ENCODE results near the gene STAT5A. TPM values are rescaled to one million over a fixed set of nuclear protein-coding genes. Genes with fewer than 3 reads are reported as not detected.

The STAT5A gene
- total RNA-seq, 1 donor from 2014 or later: 105 TPM

DNA sequence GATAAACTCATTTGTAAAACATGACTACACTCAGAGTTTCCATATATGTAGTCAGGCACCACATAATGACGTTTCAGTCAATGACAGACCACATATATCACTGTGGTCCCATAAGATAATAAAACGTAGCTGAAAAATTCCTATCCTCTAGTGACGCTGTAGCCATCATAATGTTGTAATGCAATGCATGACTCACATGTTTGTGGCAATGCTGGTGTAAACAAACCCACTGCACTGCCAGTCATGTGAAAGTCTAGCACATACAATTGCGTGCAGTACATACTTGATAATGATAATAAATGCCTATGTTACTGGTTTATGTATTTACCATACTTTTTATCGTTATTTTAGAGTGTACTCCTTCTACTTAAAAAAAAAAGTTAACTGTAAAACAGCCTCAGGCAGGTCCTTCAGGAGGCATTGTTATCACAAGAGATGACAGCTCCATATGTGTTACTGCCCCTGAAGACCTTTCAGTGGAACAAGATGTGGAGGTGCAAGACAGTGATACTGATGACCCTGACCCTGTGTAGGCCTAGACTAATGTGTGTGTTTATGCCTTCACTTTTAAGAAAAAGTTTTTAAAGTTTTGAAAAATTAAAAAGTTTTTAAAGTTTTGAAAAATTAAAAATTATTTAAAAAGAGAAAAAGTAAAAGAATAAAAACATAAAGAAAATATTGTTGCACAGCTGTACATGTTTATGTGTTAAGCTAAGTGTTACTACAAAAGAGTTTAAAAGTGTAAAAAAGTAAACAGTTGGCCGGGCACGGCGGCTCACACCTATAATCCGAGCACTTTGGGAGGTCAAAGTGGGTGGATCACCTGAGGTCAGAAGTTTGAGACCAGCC is 21.2 kb upstream of the STAT5A start:
- H3K4me1 ChIP-seq: no peaks in the 10 kb centered on the region
- no peak for TF ChIP-seq CTCF (IDR thresholded peaks at IDR 0.05)
- no peak overlapping the region for H3K27ac ChIP-seq
- no peaks in the 10 kb centered on the region for H3K9me3 ChIP-seq
- no peaks in the 10 kb centered on the region for H3K36me3 ChIP-seq
- intact Hi-C loops (cut with DNase I): no loop called here
- no peak for DNase-seq (ENCODE audit: low spot score in 2 of 2)
- H3K27me3 ChIP-seq: no peaks in the 10 kb centered on the region
- H3K4me3 ChIP-seq: no peak overlapping the region

- Histone ChIP-seq H3K4me3 (no peak overlapping the region), H3K27ac (no peak overlapping the region)
- intact Hi-C loops (cut with DNase I): no loop called here
These were observed 20.1 kb upstream of the STAT5A start for GRCh38 chr17:42268236-42268635.

GRCh38 chr17:42270170-42270535 is 18.1 kb upstream of the STAT5A start:
- intact Hi-C loops (cut with DNase I): no loop called here
- Histone ChIP-seq H3K9me3 (no peaks in the 10 kb centered on the region), H3K4me1 (peaks cover 0 to 7% of the 10 kb centered on the region in 2 donors), H3K36me3 (no peaks in the 10 kb centered on the region), H3K4me3 (no peak overlapping the region), H3K27ac (peak overlapping the region in 1 of 2 donors; percentile 21), H3K27me3 (no peaks in the 10 kb centered on the region)
- no peak for TF ChIP-seq CTCF (IDR thresholded peaks at IDR 0.05)
- DNase-seq (ENCODE audit: low spot score in 2 of 2): no peak

More at GRCh38 chr17:42268236-42268635, 20.1 kb upstream of the STAT5A start:
- DNase-seq (ENCODE audit: low spot score in 2 of 2): no peak
- H3K9me3 ChIP-seq: no peaks in the 10 kb centered on the region
- no peaks in the 10 kb centered on the region for H3K27me3 ChIP-seq
- no peaks in the 10 kb centered on the region for H3K36me3 ChIP-seq
- no peak for TF ChIP-seq CTCF (IDR thresholded peaks at IDR 0.05)
- no peaks in the 10 kb centered on the region for H3K4me1 ChIP-seq

- Histone ChIP-seq H3K9me3 (no peaks in the 10 kb centered on the region), H3K27ac (no peak overlapping the region), H3K36me3 (no peaks in the 10 kb centered on the region), H3K4me1 (peaks cover 0 to 8% of the 10 kb centered on the region in 2 donors), H3K4me3 (no peak overlapping the region), H3K27me3 (no peaks in the 10 kb centered on the region)
- intact Hi-C loops (cut with DNase I): no loop called here
- no peak for DNase-seq (ENCODE audit: low spot score in 2 of 2)
- no peak for TF ChIP-seq CTCF (IDR thresholded peaks at IDR 0.05)
These were observed 17.7 kb upstream of the STAT5A start for GRCh38 chr17:42270596-42270995.

GRCh38 chr17:42271006-42271778 is 17.1 kb upstream of the STAT5A start:
- Histone ChIP-seq H3K9me3 (no peaks in the 10 kb centered on the region), H3K36me3 (no peaks in the 10 kb centered on the region), H3K27me3 (no peaks in the 10 kb centered on the region), H3K27ac (no peak overlapping the region), H3K4me3 (no peak overlapping the region), H3K4me1 (peaks cover 0 to 8% of the 10 kb centered on the region in 2 donors)
- intact Hi-C loops (cut with DNase I): no loop called here
- DNase-seq (ENCODE audit: low spot score in 2 of 2): no peak
- no peak for TF ChIP-seq CTCF (IDR thresholded peaks at IDR 0.05)
